AG10803 (cell line): Measurements from ENCODE around the gene COLQ.

Source experiments
- DNase-seq: peaks from one replicate; pipeline ENCODE4 v3.0.0; 2010; ENCODE audit warnings: low read depth
- H3K4me3 ChIP-seq: 2 replicates; pipeline ENCODE4 v1.5.1; 2011; ENCODE audit warnings: mild to moderate bottlenecking, low read length, control low read depth
- CTCF ChIP-seq: conservative IDR thresholded peaks from 2 replicates; pipeline ENCODE4 v1.5.1; 2011; ENCODE audit warnings: mild to moderate bottlenecking, low read length, control low read depth, inconsistent platforms

The COLQ gene

DNA sequence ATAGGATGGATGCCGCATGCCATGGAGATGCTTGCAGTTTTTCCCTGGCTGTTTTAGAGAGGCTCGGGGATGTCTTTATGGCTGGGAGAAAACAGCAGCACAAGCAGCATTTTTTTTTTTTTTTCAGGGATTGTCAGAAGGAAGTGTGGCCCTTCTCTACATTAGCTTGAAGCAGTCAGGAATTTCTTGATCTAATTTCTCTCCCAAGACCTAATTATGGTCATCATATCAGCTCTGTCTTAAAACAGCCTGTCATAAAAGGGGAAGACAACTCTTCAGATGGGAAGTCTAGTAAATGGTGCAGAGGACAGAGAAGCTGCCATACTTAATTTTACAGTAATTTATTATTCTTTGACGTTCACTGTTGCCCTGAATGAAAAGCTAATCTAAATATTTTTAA is 49.6 kb downstream of the COLQ start:
- DNase-seq = no peak
- no peak overlapping the region for H3K4me3 ChIP-seq
- TF ChIP-seq CTCF = no peak

GRCh38 chr3:15470849-15471248 is 50.7 kb downstream of the COLQ start:
- DNase-seq = no peak
- no peak for TF ChIP-seq CTCF
- no peak overlapping the region for H3K4me3 ChIP-seq

DNA sequence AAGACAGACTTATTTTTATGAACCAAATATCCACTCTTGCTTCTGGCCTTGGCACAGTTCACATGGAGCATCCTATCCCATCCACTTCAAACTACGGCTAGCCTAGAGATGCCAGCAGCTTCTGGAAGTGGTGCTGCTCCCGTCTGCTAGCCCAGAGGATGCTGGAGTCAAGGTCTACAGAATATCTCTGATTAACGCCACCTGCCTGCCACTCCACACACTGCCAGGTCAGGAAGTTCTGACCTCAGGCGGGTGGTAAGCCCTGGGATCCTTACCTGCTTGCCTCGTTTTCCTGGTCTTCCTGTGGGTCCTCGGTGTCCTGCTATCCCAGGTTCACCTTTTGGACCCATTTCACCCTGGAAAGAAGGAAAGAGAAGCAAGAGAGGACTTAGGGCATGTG is 51.2 kb downstream of the COLQ start:
- DNase-seq = no peak
- no peak for TF ChIP-seq CTCF
- no peak overlapping the region for H3K4me3 ChIP-seq

- TF ChIP-seq CTCF = no peak
- DNase-seq = no peak
- no peak overlapping the region for H3K4me3 ChIP-seq
Observed at GRCh38 chr3:15467227-15468181, 54.0 kb downstream of the COLQ start.

DNA sequence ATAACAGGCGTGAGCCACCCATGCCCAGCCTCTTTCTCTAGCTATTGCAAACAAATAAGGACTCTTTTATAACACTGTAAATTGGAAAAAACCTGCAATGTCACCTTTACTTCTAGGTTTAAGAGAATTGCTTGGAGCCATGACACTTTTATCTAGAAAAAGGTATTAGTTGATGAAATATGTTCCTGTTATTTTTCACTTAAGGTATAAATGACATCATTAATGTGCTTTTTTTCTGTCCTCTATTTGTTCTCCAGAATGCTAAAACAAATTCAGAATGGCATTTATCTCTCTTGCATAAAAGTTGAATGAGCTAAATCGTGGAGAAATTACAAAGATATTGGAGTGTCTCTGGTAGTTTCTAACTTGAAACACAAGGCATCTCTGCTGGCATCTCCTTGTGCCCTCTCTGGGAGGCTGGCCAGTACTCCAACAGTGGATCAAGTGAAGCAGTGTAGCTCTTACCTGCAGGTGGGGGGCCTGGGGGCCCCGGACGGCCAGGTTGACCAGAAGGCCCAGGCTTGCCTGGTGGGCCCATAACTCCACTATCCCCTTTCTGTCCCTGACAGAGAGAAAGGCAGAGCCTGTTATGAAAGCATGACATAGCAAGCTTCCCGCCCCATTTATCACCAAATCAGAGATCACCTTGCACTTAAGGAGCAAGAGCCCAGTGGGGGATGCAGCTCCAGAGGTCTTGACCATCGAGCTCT is 55.5 kb downstream of the COLQ start:
- no peak overlapping the region for H3K4me3 ChIP-seq
- DNase-seq = no peak
- TF ChIP-seq CTCF = no peak

DNA sequence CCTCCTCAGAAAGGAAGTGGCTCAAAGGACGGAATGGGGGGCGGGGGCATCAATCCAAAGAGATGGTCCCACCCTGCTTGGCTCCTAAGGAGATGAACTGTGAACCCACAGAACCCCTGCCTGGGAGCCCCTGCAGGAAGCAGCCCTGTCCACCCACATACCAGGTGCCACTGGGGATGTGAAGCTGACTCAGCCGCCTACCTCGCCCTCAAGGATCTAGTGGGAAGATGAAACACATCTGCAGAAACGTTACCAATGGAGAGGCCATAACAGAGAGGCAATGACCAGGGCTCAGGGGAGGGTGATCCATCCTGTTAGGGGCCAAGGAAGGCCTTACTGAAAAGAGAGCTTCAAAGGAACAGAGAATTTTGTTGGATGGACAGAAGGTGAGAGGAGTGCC is 59.1 kb downstream of the COLQ start:
- DNase-seq = no peak
- TF ChIP-seq CTCF = no peak
- no peak overlapping the region for H3K4me3 ChIP-seq
